B cell (primary cell): Measurements from ENCODE around the gene PEX10. TPM values are rescaled to one million over a fixed set of nuclear protein-coding genes. Genes with fewer than 3 reads are reported as not detected.
A peak's percentile ranks its signal among the peaks of the same experiment; 100 is the strongest.

ENCODE experiments used
- ATAC-seq: fragments of 200-7000 bp; cut with Tn5 transposase; one replicate; pipeline ENCODE4 v1.10.0; 2021; ENCODE audit warnings: low read depth, mild to moderate bottlenecking, moderate number of reproducible peaks, moderate library complexity
- CTCF ChIA-PET: fragments of 350-600 bp; sonication (Branson Sonifier 250); formaldehyde crosslinking; loops from one replicate; lab custom pipeline; 2021; ENCODE audit warnings: antibody characterized with exemption, inconsistent platforms; lab: Charles Lee
- POLR2A ChIA-PET: fragments of 350-600 bp; sonication (Branson Sonifier 250); formaldehyde crosslinking; loops from one replicate; lab custom pipeline; 2021; ENCODE audit warnings: antibody characterized with exemption; lab: Charles Lee
- DNase-seq: peaks from one replicate; pipeline ENCODE4 v3.0.0; 2013
- H2AFZ ChIP-seq: 2 replicates; pipeline ENCODE4 v1.6.1; 2012; ENCODE audit warnings: mild to moderate bottlenecking, low read depth, low read length; ENCODE audit not compliant: insufficient read depth, poor library complexity, severe bottlenecking
- H3K27ac ChIP-seq, 2 donors: 1 replicate in 1 of 2; 2 replicates in 1 of 2; pipeline ENCODE4 v1.5.1; 2012 to 2013; ENCODE audit warnings: low read length in 2 of 2, mild to moderate bottlenecking in 2 of 2, moderate library complexity in 1 of 2
- H3K27me3 ChIP-seq, 4 experiments: fragments of 200-600 bp in 1 of 4; sonication (generic) in 1 of 4; replicated peaks in 1 of 4; 1 replicate in 2 of 4; 2 replicates in 2 of 4; pipeline versions ENCODE4 v1.6.1 to v1.7.0; 2013 to 2016; ENCODE audit warnings: low read length in 3 of 4, mild to moderate bottlenecking in 2 of 4, mixed read lengths in 1 of 4, moderate library complexity in 1 of 4; ENCODE audit not compliant: insufficient read depth in 4 of 4, control insufficient read depth in 3 of 4; ENCODE audit errors: control extremely low read depth in 1 of 4
- H3K36me3 ChIP-seq, 2 experiments: replicated peaks in 1 of 2; 1 replicate in 1 of 2; 2 replicates in 1 of 2; pipeline versions ENCODE4 v1.6.1 to v1.7.1; 2013; ENCODE audit warnings: low read length in 1 of 2; ENCODE audit not compliant: insufficient read depth in 2 of 2, control insufficient read depth in 1 of 2; ENCODE audit errors: control extremely low read depth in 1 of 2, extremely low read depth in 1 of 2
- H3K4me1 ChIP-seq, 2 donors: fragments of 200-600 bp in 1 of 2; sonication (generic) in 1 of 2; 1 replicate in 1 of 2; 2 replicates in 1 of 2; pipeline versions ENCODE4 v1.5.1 to v1.6.1; 2013 to 2017; ENCODE audit warnings: low read length in 2 of 2; ENCODE audit not compliant: control insufficient read depth in 2 of 2, insufficient read depth in 2 of 2
- H3K4me2 ChIP-seq: replicated peaks from 2 replicates; pipeline ENCODE3; 2012; ENCODE audit warnings: mild to moderate bottlenecking, low read depth, low read length; ENCODE audit not compliant: poor library complexity, severe bottlenecking
- H3K4me3 ChIP-seq, 5 experiments: fragments of 200-600 bp in 1 of 5; sonication (generic) in 1 of 5; 1 replicate in 3 of 5; 2 replicates in 2 of 5; pipeline versions ENCODE4 v1.5.1 to v1.7.0; 2011 to 2016; ENCODE audit warnings: low read length in 4 of 5, mild to moderate bottlenecking in 4 of 5, low read depth in 2 of 5, control low read depth in 1 of 5, moderate library complexity in 1 of 5; ENCODE audit not compliant: insufficient read depth in 1 of 5; ENCODE audit errors: control extremely low read depth in 1 of 5, extremely low read depth in 1 of 5
- H3K79me2 ChIP-seq: fragments of 200-600 bp; sonication (generic); one replicate; pipeline ENCODE4 v1.6.0; 2016; ENCODE audit warnings: low read length; ENCODE audit not compliant: control insufficient read depth, insufficient read depth
- H3K9ac ChIP-seq: fragments of 200-600 bp; sonication (generic); 2 replicates; pipeline ENCODE4 v1.6.1; 2017; ENCODE audit warnings: mild to moderate bottlenecking, low read length, moderate library complexity
- H3K9me3 ChIP-seq, 3 donors: one replicate each; pipeline versions ENCODE4 v1.6.1 to v1.7.1; 2013; ENCODE audit warnings: low read length in 2 of 3; ENCODE audit not compliant: control insufficient read depth in 2 of 3, insufficient read depth in 1 of 3; ENCODE audit errors: control extremely low read depth in 1 of 3
- H4K20me1 ChIP-seq: 2 replicates; pipeline ENCODE4 v1.6.0; 2012; ENCODE audit warnings: mild to moderate bottlenecking, low read length; ENCODE audit not compliant: insufficient read depth, control insufficient read depth, poor library complexity, severe bottlenecking
- H3K27ac Mint-ChIP-seq: one replicate; pipeline ENCODE4 v1.8.0; 2021; ENCODE audit warnings: mixed read lengths
- H3K27me3 Mint-ChIP-seq: one replicate; pipeline ENCODE4 v1.8.0; 2021; ENCODE audit warnings: mixed read lengths
- H3K4me1 Mint-ChIP-seq: one replicate; pipeline ENCODE4 v1.8.0; 2021; ENCODE audit warnings: mixed read lengths
- H3K4me3 Mint-ChIP-seq: one replicate; pipeline ENCODE4 v1.8.0; 2021; ENCODE audit warnings: mixed read lengths
- H3K9me3 Mint-ChIP-seq: one replicate; pipeline ENCODE4 v1.8.0; 2022; ENCODE audit warnings: mixed read lengths; ENCODE audit not compliant: insufficient read depth
- EZH2 ChIP-seq: IDR thresholded peaks from 2 replicates; pipeline ENCODE4 v1.6.1; 2012; ENCODE audit warnings: borderline replicate concordance, low read depth, mild to moderate bottlenecking, moderate library complexity, low read length; ENCODE audit not compliant: insufficient read depth, poor library complexity, severe bottlenecking
- WGBS: methylation state at CpG from one replicate; pipeline ENCODE4 v1.1.5; 2013; ENCODE audit warnings: missing lambda C conversion rate; ENCODE audit not compliant: insufficient coverage; 5-methylcytosine and 5-hydroxymethylcytosine counted together
- intact Hi-C: fragments of 100-400 bp; cut with micrococcal nuclease; formaldehyde crosslinking; loops from one replicate; pipeline ENCODE4 v1.10.0; 2022
- polyA plus RNA-seq: library from polyadenylated mRNA; depleted of rRNA; stranded (reverse); fragments of >200 nt; gene quantifications from 2 replicates; pipeline ENCODE4 v1.2.3, GENCODE V29; 2012
- total RNA-seq, 2 donors: library from RNA; stranded (reverse); fragments of 120-200 nt in 1 of 2; gene quantifications; 1 replicate in 1 of 2; 2 replicates in 1 of 2; pipeline versions ENCODE4 v1.2.3 to v1.2.4, GENCODE V29; 2013 to 2022
- TF ChIP-seq, protein P1 (sequence below): fragments of 200-600 bp; IDR thresholded peaks from one replicate; pipeline ENCODE4 v1.8.0; 2022; ENCODE audit warnings: antibody characterized with exemption, mild to moderate bottlenecking

The PEX10 gene
- total and polyA plus RNA-seq, 2 donors (not counting 1 experiment from before 2014, with no cell fraction given) = 13.5 to 18.4 TPM

DNA sequence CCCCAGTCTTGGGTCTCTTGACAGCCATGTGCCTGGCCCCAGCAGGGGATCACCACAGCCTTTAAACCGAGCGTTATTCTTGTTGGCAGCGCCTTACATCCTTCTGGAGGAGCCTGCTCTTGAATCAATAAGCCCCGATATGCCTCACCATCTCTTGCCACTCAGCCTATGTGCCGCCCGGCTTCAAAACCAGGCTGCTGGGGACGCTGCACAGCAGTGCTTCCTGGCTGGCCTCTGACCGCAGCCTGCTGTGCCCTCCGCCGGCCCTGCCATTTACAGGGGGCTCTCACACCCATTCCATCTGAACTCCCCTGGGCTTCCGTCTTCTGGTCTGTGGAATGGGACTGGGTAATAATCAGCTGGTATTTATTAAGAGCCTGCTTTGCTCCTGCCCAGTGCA is 3.0 kb upstream of the PEX10 start:
- no peak for TF ChIP-seq EZH2
- TF ChIP-seq, protein P1, sequence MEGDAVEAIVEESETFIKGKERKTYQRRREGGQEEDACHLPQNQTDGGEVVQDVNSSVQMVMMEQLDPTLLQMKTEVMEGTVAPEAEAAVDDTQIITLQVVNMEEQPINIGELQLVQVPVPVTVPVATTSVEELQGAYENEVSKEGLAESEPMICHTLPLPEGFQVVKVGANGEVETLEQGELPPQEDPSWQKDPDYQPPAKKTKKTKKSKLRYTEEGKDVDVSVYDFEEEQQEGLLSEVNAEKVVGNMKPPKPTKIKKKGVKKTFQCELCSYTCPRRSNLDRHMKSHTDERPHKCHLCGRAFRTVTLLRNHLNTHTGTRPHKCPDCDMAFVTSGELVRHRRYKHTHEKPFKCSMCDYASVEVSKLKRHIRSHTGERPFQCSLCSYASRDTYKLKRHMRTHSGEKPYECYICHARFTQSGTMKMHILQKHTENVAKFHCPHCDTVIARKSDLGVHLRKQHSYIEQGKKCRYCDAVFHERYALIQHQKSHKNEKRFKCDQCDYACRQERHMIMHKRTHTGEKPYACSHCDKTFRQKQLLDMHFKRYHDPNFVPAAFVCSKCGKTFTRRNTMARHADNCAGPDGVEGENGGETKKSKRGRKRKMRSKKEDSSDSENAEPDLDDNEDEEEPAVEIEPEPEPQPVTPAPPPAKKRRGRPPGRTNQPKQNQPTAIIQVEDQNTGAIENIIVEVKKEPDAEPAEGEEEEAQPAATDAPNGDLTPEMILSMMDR = no peak
- no peaks in the 10 kb centered on the region for H3K9me3 Mint-ChIP-seq
- H3K4me2 ChIP-seq = peak overlapping the region; percentile 98
- H3K27me3 ChIP-seq = no peaks in the 10 kb centered on the region
- H3K36me3 ChIP-seq = no peaks in the 10 kb centered on the region
- H3K4me3 Mint-ChIP-seq = peak overlapping the region; percentile 87
- H3K27me3 Mint-ChIP-seq = no peaks in the 10 kb centered on the region
- WGBS = 68% methylated on average over 7 of the region's 11 CpGs
- H4K20me1 ChIP-seq = no peaks in the 10 kb centered on the region
- H3K9me3 ChIP-seq = no peaks in the 10 kb centered on the region
- H2AFZ ChIP-seq = peak overlapping the region; percentile 52
- peak overlapping the region; percentile 49 for H3K9ac ChIP-seq
- peaks cover 17% of the 10 kb centered on the region for H3K79me2 ChIP-seq
- ChIA-PET CTCF (interaction anchor here (0.9 to 5.4 kb wide), 13 partner anchors 81 to 511 kb away, joined by 3 to 53 read pairs (median 5); partner anchors contain the start of genes FAAP20, HES5, PANK4 and TNFRSF14), POLR2A (interaction anchor here (0.8 to 1.3 kb wide), 6 partner anchors 129 to 170 kb away, joined by 3 to 7 read pairs (median 3); partner anchors contain the start of gene TNFRSF14)
- peak; percentile 46 for DNase-seq
- peak overlapping the region; percentile 92 for H3K27ac Mint-ChIP-seq
- peaks cover 42% of the 10 kb centered on the region for H3K4me1 Mint-ChIP-seq
- peak overlapping the region; percentile 36 to 45 for H3K27ac ChIP-seq
- H3K4me1 ChIP-seq = peaks cover 45 to 51% of the 10 kb centered on the region in 2 donors
- intact Hi-C loops = loop anchor here (10.0 kb wide), 1 partner anchor 1209 kb away; the partner anchor contains the start of gene TPRG1L
- ATAC-seq = no peak
- H3K4me3 ChIP-seq = peak overlapping the region in 4 of 5 experiments; percentile 41 to 57 (median 48)
